DOHH2 (cell line): ENCODE measurements around the gene YWHAE.
"Not testable (repeated sequence)": the region's sequence is repeated elsewhere in the genome, so short reads cannot be mapped to it uniquely, and the experiment has no call there.

Experiments used
- H3F3A ChIP-seq: fragments of 200-600 bp; sonication (generic), shearing (Covaris generic); 2 replicates; pipeline ENCODE4 v1.6.0; 2016; ENCODE audit warnings: antibody characterized with exemption, mild to moderate bottlenecking; ENCODE audit not compliant: control insufficient read depth, insufficient read depth
- H3K27ac ChIP-seq: fragments of 200-600 bp; sonication (generic); 2 replicates; pipeline ENCODE4 v1.5.1; 2014; ENCODE audit warnings: low read depth, mild to moderate bottlenecking, low read length, moderate library complexity
- H3K27me3 ChIP-seq: fragments of 200-600 bp; sonication (generic); 2 replicates; pipeline ENCODE4 v1.6.1; 2014; ENCODE audit warnings: mild to moderate bottlenecking, low read length, mixed read lengths; ENCODE audit not compliant: control insufficient read depth
- H3K36me3 ChIP-seq: fragments of 200-600 bp; sonication (generic); 2 replicates; pipeline ENCODE4 v1.6.1; 2014; ENCODE audit warnings: mild to moderate bottlenecking, low read length, moderate library complexity, mixed read lengths; ENCODE audit not compliant: control insufficient read depth
- H3K4me1 ChIP-seq: fragments of 200-600 bp; sonication (generic); 2 replicates; pipeline ENCODE4 v1.6.1; 2014; ENCODE audit warnings: mild to moderate bottlenecking, low read length, mixed read lengths; ENCODE audit not compliant: control insufficient read depth
- H3K4me2 ChIP-seq: fragments of 200-600 bp; sonication (generic); 2 replicates; pipeline ENCODE4 v1.6.0; 2014; ENCODE audit warnings: mild to moderate bottlenecking, low read length, moderate library complexity
- H3K4me3 ChIP-seq: fragments of 200-600 bp; sonication (generic); 2 replicates; pipeline ENCODE4 v1.5.1; 2014; ENCODE audit warnings: mild to moderate bottlenecking, low read length, mixed read lengths
- H3K79me2 ChIP-seq: fragments of 200-600 bp; sonication (generic); 2 replicates; pipeline ENCODE4 v1.6.1; 2014; ENCODE audit warnings: mild to moderate bottlenecking, low read length, mixed read lengths; ENCODE audit not compliant: control insufficient read depth
- H3K9me2 ChIP-seq: fragments of 200-600 bp; sonication (generic); replicated peaks from 2 replicates; pipeline ENCODE4 v1.6.1; 2014; ENCODE audit warnings: mild to moderate bottlenecking, low read length, mixed read lengths; ENCODE audit not compliant: control insufficient read depth
- H3K9me3 ChIP-seq: fragments of 200-600 bp; sonication (generic); 2 replicates; pipeline ENCODE4 v1.6.1; 2014; ENCODE audit warnings: antibody characterized with exemption, low read length, mixed read lengths; ENCODE audit not compliant: control insufficient read depth, insufficient read depth
- H4K20me1 ChIP-seq: fragments of 200-600 bp; sonication (generic); 2 replicates; pipeline ENCODE4 v1.6.0; 2014; ENCODE audit warnings: low read depth, mild to moderate bottlenecking, antibody characterized with exemption, low read length, moderate library complexity; ENCODE audit not compliant: control insufficient read depth, insufficient read depth
- CTCF ChIP-seq: fragments of 200-600 bp; sonication (generic); IDR thresholded peaks from one replicate; pipeline ENCODE4 v1.5.1; 2014; ENCODE audit warnings: antibody characterized with exemption, mild to moderate bottlenecking, low read depth, low read length; ENCODE audit not compliant: poor library complexity, severe bottlenecking
- EZH2phosphoT487 ChIP-seq: fragments of 200-600 bp; sonication (generic); IDR thresholded peaks from 2 replicates; pipeline ENCODE4 v1.6.1; 2017; ENCODE audit warnings: borderline replicate concordance, mild to moderate bottlenecking, antibody characterized with exemption, low read length, moderate library complexity, mixed read lengths

Gene YWHAE

DNA sequence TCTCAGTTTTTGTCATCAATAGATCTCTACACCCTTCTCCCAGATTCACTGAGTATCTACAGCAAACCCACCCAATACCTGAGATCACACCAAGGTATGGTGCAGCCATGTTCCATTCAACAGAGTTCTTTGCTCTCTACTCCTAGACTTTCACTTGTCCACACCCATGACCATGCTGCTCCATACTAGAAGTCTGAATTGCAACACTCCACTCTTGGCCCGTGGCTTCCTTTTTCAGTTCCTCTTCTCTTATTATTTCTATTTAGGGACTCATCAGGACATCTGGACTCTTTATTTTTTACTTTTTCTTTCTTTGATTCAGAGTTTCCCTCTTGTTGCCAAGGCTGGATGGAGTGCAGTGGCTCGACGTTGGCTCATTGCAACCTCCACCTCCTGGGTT is 37.1 kb downstream of the YWHAE start:
- H3K9me3 ChIP-seq, result no peaks in the 10 kb centered on the region
- peaks cover 45% of the 10 kb centered on the region for H4K20me1 ChIP-seq
- H3K4me1 ChIP-seq, result peaks cover 57% of the 10 kb centered on the region
- H3K79me2 ChIP-seq, result peaks cover 95% of the 10 kb centered on the region
- no peaks in the 10 kb centered on the region for H3K9me2 ChIP-seq
- H3K4me3 ChIP-seq, result peak overlapping the region; percentile 44
- H3K36me3 ChIP-seq, result peaks cover 69% of the 10 kb centered on the region
- peak overlapping the region; percentile 64 for H3K4me2 ChIP-seq
- peaks cover 47% of the 10 kb centered on the region for H3F3A ChIP-seq
- TF ChIP-seq EZH2phosphoT487, result no peak
- TF ChIP-seq CTCF, result no peak
- peak overlapping the region; percentile 52 for H3K27ac ChIP-seq
- no peaks in the 10 kb centered on the region for H3K27me3 ChIP-seq

- peak overlapping the region; percentile 44; the same call in 1 of the 2 replicates for H3K4me3 ChIP-seq
Observed at GRCh38 chr17:1362065-1362848, 37.8 kb downstream of the YWHAE start.

GRCh38 chr17:1360975-1361374 is 39.0 kb downstream of the YWHAE start:
- Histone ChIP-seq H3K79me2 (peaks cover 91% of the 10 kb centered on the region), H3F3A (peaks cover 28% of the 10 kb centered on the region), H3K9me3 (no peaks in the 10 kb centered on the region), H4K20me1 (peaks cover 37% of the 10 kb centered on the region), H3K27me3 (no peaks in the 10 kb centered on the region), H3K4me1 (peaks cover 40% of the 10 kb centered on the region), H3K9me2 (no peaks in the 10 kb centered on the region), H3K4me2 (no peak overlapping the region), H3K4me3 (no peak overlapping the region), H3K36me3 (peaks cover 78% of the 10 kb centered on the region), H3K27ac (no peak overlapping the region)
- TF ChIP-seq CTCF, result peak; percentile 16
- TF ChIP-seq EZH2phosphoT487, result no peak

More at GRCh38 chr17:1362065-1362848, 37.8 kb downstream of the YWHAE start:
- no peaks in the 10 kb centered on the region for H3K9me2 ChIP-seq
- H3F3A ChIP-seq, result peaks cover 40% of the 10 kb centered on the region
- peaks cover 40% of the 10 kb centered on the region for H4K20me1 ChIP-seq
- no peaks in the 10 kb centered on the region for H3K9me3 ChIP-seq
- H3K36me3 ChIP-seq, result peaks cover 71% of the 10 kb centered on the region
- H3K79me2 ChIP-seq, result peaks cover 95% of the 10 kb centered on the region
- TF ChIP-seq CTCF (no peak), EZH2phosphoT487 (no peak)
- peak overlapping the region; percentile 64 for H3K4me2 ChIP-seq
- H3K27ac ChIP-seq, result peak overlapping the region; percentile 52
- no peaks in the 10 kb centered on the region for H3K27me3 ChIP-seq
- peaks cover 50% of the 10 kb centered on the region for H3K4me1 ChIP-seq

DNA sequence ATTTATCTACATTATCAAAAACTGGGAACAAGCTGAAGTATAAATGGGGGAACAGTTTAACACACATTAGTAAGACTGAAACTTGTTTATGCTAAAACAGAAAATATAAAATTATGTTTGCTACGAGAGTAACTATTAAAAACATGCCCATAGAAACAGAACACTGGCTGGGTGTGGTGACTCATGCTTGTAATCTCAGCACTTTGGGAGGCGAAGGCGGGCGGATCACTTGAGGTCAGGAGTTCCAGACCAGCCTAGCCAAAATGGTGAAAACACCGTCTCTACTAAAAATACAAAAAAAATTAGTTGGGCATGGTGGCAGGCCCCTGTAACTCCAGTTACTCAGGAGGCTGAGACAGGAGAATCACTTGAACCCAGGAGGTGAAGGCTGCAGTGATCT is 39.7 kb downstream of the YWHAE start:
- H3K79me2 ChIP-seq, result peaks cover 90% of the 10 kb centered on the region
- not testable (repeated sequence) for H3K9me3 ChIP-seq, H3K4me2 ChIP-seq, H3K4me3 ChIP-seq, H3K27ac ChIP-seq, H3K27me3 ChIP-seq, H3K9me2 ChIP-seq
- H3K36me3 ChIP-seq, result peaks cover 82% of the 10 kb centered on the region
- H3F3A ChIP-seq, result peaks cover 25% of the 10 kb centered on the region
- peaks cover 37% of the 10 kb centered on the region for H4K20me1 ChIP-seq
- H3K4me1 ChIP-seq, result peaks cover 33% of the 10 kb centered on the region
